ENCODE data around the gene SMIM30. TPM values are rescaled to one million over a fixed set of nuclear protein-coding genes. Genes with fewer than 3 reads are reported as not detected.

SMIM30 gene
- total and polyA plus RNA-seq, 2 of the 8 experiments (the other 6 are each of a cell fraction or from before 2014, with no cell fraction given) = 35.2 to 49.7 TPM

- Histone ChIP-seq H3K14ac (ENCODE audit: insufficient read length) (no peak overlapping the region), H3K9ac (replicated peaks in 1 of 4; ENCODE audit: extremely low read depth in 1 of 4, low read depth in 3 of 4, low read length in 3 of 4) (no peak overlapping the region), H4K8ac (ENCODE audit: extremely low read depth, insufficient read depth, low read length) (no peak overlapping the region), H3K56ac (replicated peaks; ENCODE audit: insufficient read length, low read depth, low read length) (no peak overlapping the region), H3K4me1 (replicated peaks in 1 of 4; ENCODE audit: control insufficient read depth in 3 of 4, insufficient read depth in 4 of 4, low read length in 3 of 4) (no peaks in the 10 kb centered on the region), H3K4ac (replicated peaks; ENCODE audit: insufficient read length, low read depth, low read length) (no peak overlapping the region), H3K79me1 (ENCODE audit: low read depth, low read length) (no peaks in the 10 kb centered on the region), H3K36me3 (ENCODE audit: control insufficient read depth in 2 of 4, insufficient read depth in 4 of 4, low read length in 3 of 4) (no peaks in the 10 kb centered on the region), H4K91ac (replicated peaks; ENCODE audit: insufficient read length, low read length) (no peak overlapping the region), H2AFZ (ENCODE audit: low read length) (no peak overlapping the region), H2BK20ac (ENCODE audit: low read length) (no peak overlapping the region), H3K9me3 (ENCODE audit: insufficient read depth in 2 of 2, low read depth in 1 of 2, low read length in 1 of 2) (no peaks in the 10 kb centered on the region), H3K18ac (ENCODE audit: extremely low read depth, low read length) (no peak overlapping the region), H3K27ac (ENCODE audit: low read depth, low read length) (no peak overlapping the region), H2BK120ac (replicated peaks; ENCODE audit: low read depth, low read length) (no peak overlapping the region), H3K79me2 (ENCODE audit: control insufficient read depth in 1 of 2, insufficient read depth in 2 of 2, low read length in 2 of 2) (no peaks in the 10 kb centered on the region), H3K4me3 (ENCODE audit: extremely low read depth in 1 of 4, insufficient read depth in 2 of 4, low read depth in 3 of 4, low read length in 4 of 4) (no peak overlapping the region), H3K4me2 (ENCODE audit: insufficient read depth in 1 of 2, low read depth in 2 of 2, low read length in 2 of 2) (no peak overlapping the region), H3K27me3 (replicated peaks in 1 of 4; ENCODE audit: control insufficient read depth in 3 of 4, extremely low read depth in 1 of 4, insufficient read depth in 3 of 4, low read length in 3 of 4) (no peaks in the 10 kb centered on the region), H3K23me2 (ENCODE audit: low read depth, low read length) (no peaks in the 10 kb centered on the region), H3K23ac (ENCODE audit: insufficient read length) (no peak overlapping the region), H2BK15ac (ENCODE audit: low read length) (no peak overlapping the region), H2BK5ac (ENCODE audit: low read depth, low read length) (no peak overlapping the region), H2BK12ac (ENCODE audit: low read depth, low read length) (no peak overlapping the region), H4K20me1 (replicated peaks in 1 of 2; ENCODE audit: control insufficient read depth in 1 of 2, insufficient read depth in 2 of 2, low read length in 2 of 2) (no peaks in the 10 kb centered on the region), H4K5ac (ENCODE audit: insufficient read length, low read depth, low read length) (no peak overlapping the region), H2AK5ac (ENCODE audit: low read depth, low read length) (no peak overlapping the region)
- ChIA-PET CTCF (ENCODE audit: partially characterized antibody) (interaction anchor here (0.6 to 4.3 kb wide), 2 partner anchors 16 to 80 kb away, joined by 3 to 23 read pairs; no protein-coding TSS in a partner anchor), POLR2A (ENCODE audit: partially characterized antibody) (no interaction called here)
- WGBS, 2 experiments (ENCODE audit: extremely low coverage in 1 of 2, insufficient coverage in 1 of 2, insufficient read length in 1 of 2, insufficient replicate concordance in 2 of 2, low coverage in 1 of 2, low lambda C conversion rate in 2 of 2, missing lambda C conversion rate in 1 of 2) = 80% methylated on average over 2 of the region's 2 CpGs; no CpG with 5 or more reads in 1 of the 2 experiments
- TF ChIP-seq RAD21 (IDR thresholded peaks at IDR 0.05 in 1 of 2, conservative IDR thresholded peaks at IDR 0.05 in 1 of 2; ENCODE audit: low read depth in 2 of 2, low read length in 2 of 2) = no peak
- no peak for TF ChIP-seq KDM4A (IDR thresholded peaks at IDR 0.05; ENCODE audit: low read depth, low read length, severe bottlenecking)
- no peak for TF ChIP-seq NRF1 (IDR thresholded peaks at IDR 0.05; ENCODE audit: low read depth, low read length)
- no peak for TF ChIP-seq BCL11A (IDR thresholded peaks at IDR 0.05; ENCODE audit: low read depth in 2 of 2, low read length in 2 of 2)
- TF ChIP-seq MAFK (IDR thresholded peaks at IDR 0.05; ENCODE audit: low read depth, low read length) = no peak
- no peak for TF ChIP-seq GABPA (IDR thresholded peaks at IDR 0.05; ENCODE audit: borderline replicate concordance, insufficient read depth, low read length)
- TF ChIP-seq SAP30 (IDR thresholded peaks at IDR 0.05; ENCODE audit: insufficient read depth, insufficient replicate concordance, low read length) = no peak
- DNase-seq (ENCODE audit: low read depth in 1 of 2, low spot score in 2 of 2) = no peak
- no peak for FAIRE-seq
Observed at GRCh38 chr7:113143486-113144257, 25.3 kb upstream of the SMIM30 start.

Measured in H1 (cell line).